GM18858 (cell line): Measurements from ENCODE around the gene OIP5.
"Not testable (repeated sequence)": the region's sequence is repeated elsewhere in the genome, so short reads cannot be mapped to it uniquely, and the experiment has no call there.

Source experiments
- ATAC-seq: cut with Tn5 transposase; IDR thresholded peaks from one replicate; pipeline ENCODE4 v1.9.1; 2021; ENCODE audit not compliant: unreplicated experiment

Gene OIP5

DNA sequence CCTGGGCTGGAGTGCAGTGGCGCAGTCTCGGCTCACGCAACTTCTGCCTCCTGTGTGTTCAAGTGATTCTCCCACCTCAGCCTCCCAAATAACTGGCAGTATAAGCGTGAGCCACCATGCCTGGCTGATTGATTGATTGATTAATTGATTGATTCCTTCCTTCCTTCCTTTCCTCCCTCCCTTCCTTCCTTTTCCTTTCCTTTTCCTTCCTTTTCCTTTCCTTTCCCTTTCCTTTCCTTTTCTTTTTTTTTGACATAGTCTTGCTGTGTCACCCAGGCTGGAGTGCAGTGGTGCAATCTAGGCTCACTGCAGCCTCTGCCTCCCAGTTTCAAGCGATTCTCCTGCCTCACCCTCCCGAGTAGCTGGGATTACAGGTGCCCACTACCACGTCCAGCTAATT, 71.5 kb downstream of the OIP5 start:
- not testable (repeated sequence) for ATAC-seq

DNA sequence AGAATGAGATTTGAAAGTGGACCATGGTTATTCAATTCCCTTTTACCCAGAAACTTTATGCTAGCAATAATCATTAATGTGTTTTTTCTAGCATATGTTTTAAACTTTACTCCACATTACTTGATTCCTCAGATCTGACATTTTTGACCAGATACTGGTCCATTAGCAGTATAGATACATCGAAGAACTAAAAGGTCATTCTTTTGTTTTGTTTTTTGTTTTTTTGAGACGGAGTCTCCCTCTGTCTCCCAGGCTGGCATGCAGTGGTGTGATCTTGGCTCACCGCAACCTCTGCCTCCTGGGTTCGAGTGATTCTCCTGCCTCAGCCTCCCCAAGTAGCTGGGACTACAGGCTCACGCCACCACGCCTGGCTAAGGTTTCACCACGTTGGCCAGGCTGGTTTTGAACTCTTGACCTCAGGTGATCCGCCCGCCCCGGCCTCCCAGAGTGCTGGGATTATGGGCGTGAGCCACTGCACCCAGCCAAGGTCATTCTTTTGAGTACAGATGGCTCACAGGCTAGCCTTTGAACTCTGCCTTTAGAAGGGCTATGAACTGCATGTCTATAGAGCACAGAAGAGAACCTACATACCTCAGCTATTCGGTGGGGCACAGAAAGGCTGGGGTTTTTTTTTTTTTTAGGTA, 72.7 kb downstream of the OIP5 start:
- ATAC-seq = no peak
